Stimulated activated CD8-positive, alpha-beta memory T cell treated with anti-CD3 and anti-CD28 coated beads, Interleukin-15, amount 100 ng/mL, for 4 hours (primary cell): ENCODE data around the gene PHLDB2.

Experiments
- DNase-seq, 2 donors: peaks; one replicate each; pipeline ENCODE4 v3.0.0-alpha.2; 2020; ENCODE audit warnings: low read depth in 2 of 2

The PHLDB2 gene

DNA sequence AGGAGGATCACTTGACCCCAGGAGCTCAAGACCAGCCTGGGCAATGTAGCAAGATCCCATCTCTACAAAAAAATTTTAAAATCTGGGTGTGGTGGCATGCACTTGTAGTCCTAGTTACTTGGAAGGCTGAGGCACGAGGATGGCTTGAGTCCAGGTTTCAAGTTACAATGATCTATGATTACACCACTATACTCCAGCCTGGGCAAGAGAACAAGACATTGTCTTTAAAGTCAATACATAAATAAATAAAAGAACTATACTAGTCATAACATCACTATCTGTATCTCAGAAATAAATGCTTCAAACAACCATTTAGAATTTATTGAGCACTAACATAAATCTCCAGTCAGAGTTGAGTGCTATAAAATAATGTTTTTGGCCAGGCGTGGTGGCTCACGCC, 8.5 kb upstream of the PHLDB2 start:
- DNase-seq, result no peak

- DNase-seq, result no peak
These were observed 7.5 kb upstream of the PHLDB2 start for GRCh38 chr3:111851511-111851954.

DNA sequence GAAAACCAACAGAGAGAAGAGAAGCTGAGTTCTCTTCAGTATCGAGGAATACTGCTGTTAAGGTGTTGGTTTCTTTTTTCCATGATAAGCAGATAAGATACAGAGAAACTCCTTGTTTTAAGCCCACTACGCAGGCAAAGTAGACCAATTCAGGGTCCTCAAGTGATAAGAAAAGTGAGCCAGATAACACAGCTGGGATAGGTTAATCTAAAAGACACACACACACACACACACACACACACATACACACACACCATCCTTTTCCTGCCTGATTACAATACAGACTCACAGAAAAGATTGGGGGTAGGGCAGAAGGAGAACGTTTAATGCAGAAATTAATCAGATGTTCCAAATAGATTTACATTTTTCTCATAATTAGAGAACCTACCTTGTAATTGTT, 6.5 kb upstream of the PHLDB2 start:
- DNase-seq, result no peak

- no peak for DNase-seq
These were observed 6.0 kb upstream of the PHLDB2 start for GRCh38 chr3:111853068-111853467.

DNA sequence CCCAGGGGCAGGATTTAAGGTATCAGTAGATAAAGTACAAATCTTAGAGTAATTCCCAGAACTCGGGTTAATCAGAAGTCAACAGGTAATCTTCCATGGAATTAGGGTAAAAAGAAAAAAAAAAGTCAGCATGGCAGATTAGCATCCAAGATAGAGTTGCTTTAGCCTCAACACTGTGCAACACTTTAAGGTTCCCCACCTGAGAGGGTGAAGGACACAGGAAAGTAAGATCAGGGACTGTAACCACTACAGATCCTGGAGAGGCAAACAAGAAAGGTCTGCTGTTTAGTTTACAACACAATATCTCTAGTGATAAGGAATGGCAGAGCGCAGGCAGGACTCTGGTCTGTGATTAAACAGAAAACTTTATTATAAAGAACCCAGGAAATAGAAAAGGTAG, 4.1 kb upstream of the PHLDB2 start:
- no peak for DNase-seq

DNA sequence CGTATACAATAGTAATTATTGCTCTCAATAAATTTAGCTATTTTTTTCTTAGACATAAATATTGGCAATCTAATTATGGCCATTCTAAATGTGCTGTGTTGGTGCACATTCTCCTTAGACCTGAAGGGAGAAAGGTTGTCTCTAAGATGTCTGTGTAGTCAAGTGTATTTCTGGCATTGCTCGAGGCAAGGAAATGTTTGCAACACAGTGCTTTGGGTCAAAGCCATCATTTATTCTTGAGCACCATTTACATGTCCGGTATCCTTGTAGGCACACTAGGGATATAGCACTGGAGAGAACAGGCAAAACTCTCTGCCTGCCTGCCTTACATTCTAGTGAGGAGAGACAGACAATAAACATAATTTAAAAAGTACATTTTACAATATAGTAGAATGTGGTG, 2.6 kb upstream of the PHLDB2 start:
- no peak for DNase-seq

DNA sequence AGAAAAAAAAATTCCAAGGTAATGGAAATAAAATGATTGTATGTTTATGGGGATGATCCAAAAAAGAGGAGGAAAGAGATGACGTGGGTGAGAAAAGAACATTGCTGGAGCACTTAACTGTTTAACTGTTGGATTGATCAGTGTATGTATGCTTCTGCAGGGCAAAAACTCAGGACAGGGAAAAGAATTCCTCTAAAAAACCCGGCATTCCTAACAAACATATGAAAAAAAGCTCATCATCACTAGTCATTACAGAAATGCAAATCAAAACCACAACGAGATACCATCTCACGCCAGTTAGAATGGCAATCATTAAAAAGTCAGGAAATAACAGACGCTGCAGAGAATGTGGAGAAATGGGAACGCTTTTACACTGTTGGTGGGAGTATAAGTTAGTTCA, 1.6 kb upstream of the PHLDB2 start:
- DNase-seq, result no peak

GRCh38 chr3:111858642-111859041, 423 bp upstream of the PHLDB2 start:
- no peak for DNase-seq

GRCh38 chr3:111859974-111860859, 1.2 kb downstream of the PHLDB2 start:
- peak; percentile 15 to 21 for DNase-seq

DNA sequence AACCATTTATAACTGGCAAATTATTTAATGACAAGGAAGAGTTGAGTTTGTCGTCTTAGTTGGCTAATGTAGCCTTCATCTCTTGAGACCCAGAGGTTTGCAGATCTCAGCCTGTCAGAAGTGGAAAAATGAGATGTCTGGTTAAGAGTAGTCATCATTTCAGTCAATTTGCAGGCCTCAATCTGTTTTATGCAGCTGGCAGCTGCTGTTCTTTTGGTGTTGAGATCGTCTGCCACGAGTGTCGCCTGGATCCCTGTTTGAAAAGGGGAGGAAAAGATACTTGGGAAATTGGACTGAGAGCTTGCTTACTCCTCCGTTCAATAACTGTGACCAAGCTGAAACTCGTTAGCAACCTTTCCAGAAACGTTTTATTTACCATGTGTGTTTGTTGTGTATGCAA, 2.3 kb downstream of the PHLDB2 start:
- no peak for DNase-seq

GRCh38 chr3:111862415-111862814, 3.4 kb downstream of the PHLDB2 start:
- DNase-seq, result no peak

DNA sequence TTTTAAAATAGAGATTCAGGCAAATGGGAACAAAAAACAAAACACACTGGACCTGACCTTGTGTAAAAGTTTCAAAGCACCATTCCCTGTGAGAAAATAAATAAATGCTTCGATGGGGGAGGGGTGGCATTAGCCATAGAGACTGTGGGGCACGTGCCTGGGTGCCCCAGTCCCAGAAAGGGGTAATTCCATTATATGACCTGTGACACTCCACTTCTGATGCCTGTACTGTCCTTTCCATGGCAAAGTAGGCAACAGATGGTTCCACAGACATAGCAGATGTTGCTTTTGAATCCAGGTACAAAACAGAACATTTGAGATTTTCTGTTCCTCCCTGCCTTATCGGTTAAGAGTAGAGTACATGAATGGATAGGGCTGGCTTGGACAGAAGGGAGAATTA, 3.9 kb downstream of the PHLDB2 start:
- DNase-seq, result no peak

DNA sequence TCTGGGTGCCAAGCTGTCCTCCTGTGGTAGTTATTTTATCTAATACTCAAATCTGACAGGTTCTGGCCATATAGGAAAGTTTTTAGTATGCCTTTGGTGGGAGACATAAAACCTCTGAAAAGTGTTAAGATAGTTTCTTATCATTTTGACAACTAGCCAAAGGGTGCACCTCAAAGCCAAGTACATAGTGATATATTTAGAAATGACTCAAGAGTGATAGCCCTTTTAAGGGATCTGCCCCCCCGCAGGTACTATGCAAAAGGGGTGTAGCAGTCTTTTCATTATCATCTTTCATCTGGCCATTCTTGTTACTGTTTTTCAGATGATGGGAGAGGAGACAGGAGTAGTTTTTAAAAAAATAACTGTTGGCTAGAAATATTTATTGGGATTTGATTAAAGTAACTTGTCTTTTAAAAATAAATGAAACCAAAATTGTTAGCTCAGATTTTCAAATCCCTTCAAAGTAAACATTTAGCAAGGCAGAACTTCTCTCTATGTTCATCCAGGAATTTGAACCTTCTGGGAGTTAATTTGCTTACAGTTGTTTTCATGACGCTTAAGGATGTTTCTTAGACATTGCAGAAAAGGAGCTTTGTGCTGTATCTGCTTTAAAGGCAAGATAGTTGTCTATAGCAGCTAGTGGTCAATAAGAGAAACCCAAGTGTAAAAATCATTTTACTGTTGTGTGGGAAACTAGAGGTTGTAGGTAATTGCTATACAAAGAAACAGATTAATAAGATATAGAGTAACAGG, 5.1 kb downstream of the PHLDB2 start:
- no peak for DNase-seq

GRCh38 chr3:111864821-111865656, 6.0 kb downstream of the PHLDB2 start:
- no peak for DNase-seq

- no peak for DNase-seq
These were observed 8.9 kb downstream of the PHLDB2 start for GRCh38 chr3:111867889-111868426.

GRCh38 chr3:111870620-111871019, 11.6 kb downstream of the PHLDB2 start:
- DNase-seq, result no peak

- DNase-seq, result no peak
These were observed 13.0 kb downstream of the PHLDB2 start for GRCh38 chr3:111871809-111872623.

- DNase-seq, result no peak
These were observed 13.9 kb downstream of the PHLDB2 start for GRCh38 chr3:111872979-111873378.

GRCh38 chr3:111874177-111874820, 15.2 kb downstream of the PHLDB2 start:
- DNase-seq, result no peak

GRCh38 chr3:111881480-111881879, 22.4 kb downstream of the PHLDB2 start:
- DNase-seq, result no peak
